OCI-LY7 (cell line): ENCODE data around the gene HRC.

Experiments
- CTCF ChIP-seq: fragments of 200-600 bp; sonication (generic); conservative IDR thresholded peaks from 2 replicates; pipeline ENCODE4 v1.5.1; 2014; ENCODE audit warnings: mild to moderate bottlenecking, antibody characterized with exemption, low read length, moderate library complexity, mixed read lengths
- EZH2phosphoT487 ChIP-seq: fragments of 200-600 bp; sonication (generic); IDR thresholded peaks from 2 replicates; pipeline ENCODE4 v1.6.1; 2018; ENCODE audit warnings: low read depth, borderline replicate concordance, mild to moderate bottlenecking, mixed run types, antibody characterized with exemption, low read length, moderate library complexity, mixed read lengths

- TF ChIP-seq CTCF (no peak), EZH2phosphoT487 (no peak)
Measured at GRCh38 chr19:49150944-49151243, 4.3 kb downstream of the HRC start.
